ENCODE measurements around the gene MGST3.

MGST3 gene

GRCh38 chr1:165659581-165659895 lies 28.5 kb downstream of the MGST3 start:
- Histone ChIP-seq H3K27me3 (ENCODE audit: insufficient read depth, low read length) (no peaks in the 10 kb centered on the region), H3K79me2 (ENCODE audit: control insufficient read depth, insufficient read depth, low read length, unreplicated experiment) (no peaks in the 10 kb centered on the region), H2AFZ (ENCODE audit: low read length, unreplicated experiment) (no peak overlapping the region), H3K36me3 (ENCODE audit: insufficient read depth, low read length) (peaks cover 39% of the 10 kb centered on the region), H3K4me3 (ENCODE audit: low read depth, low read length) (no peak overlapping the region), H3K27ac (ENCODE audit: low read depth, low read length) (no peak overlapping the region), H3K4me1 (ENCODE audit: control insufficient read depth, insufficient read depth, low read length, unreplicated experiment) (no peaks in the 10 kb centered on the region)

- Histone ChIP-seq H2AFZ (ENCODE audit: low read length, unreplicated experiment) (no peak overlapping the region), H3K27ac (ENCODE audit: low read depth, low read length) (no peak overlapping the region), H3K4me3 (ENCODE audit: low read depth, low read length) (no peak overlapping the region), H3K27me3 (ENCODE audit: insufficient read depth, low read length) (no peaks in the 10 kb centered on the region), H3K36me3 (ENCODE audit: insufficient read depth, low read length) (peaks cover 36% of the 10 kb centered on the region), H3K4me1 (ENCODE audit: control insufficient read depth, insufficient read depth, low read length, unreplicated experiment) (peaks cover 11% of the 10 kb centered on the region), H3K79me2 (ENCODE audit: control insufficient read depth, insufficient read depth, low read length, unreplicated experiment) (peaks cover 4% of the 10 kb centered on the region)
These were observed 30.7 kb downstream of the MGST3 start for GRCh38 chr1:165661703-165662102.

GRCh38 chr1:165662186-165662585 lies 31.2 kb downstream of the MGST3 start:
- Histone ChIP-seq H3K4me1 (ENCODE audit: control insufficient read depth, insufficient read depth, low read length, unreplicated experiment) (peaks cover 13% of the 10 kb centered on the region), H3K27ac (ENCODE audit: low read depth, low read length) (no peak overlapping the region), H3K79me2 (ENCODE audit: control insufficient read depth, insufficient read depth, low read length, unreplicated experiment) (peaks cover 4% of the 10 kb centered on the region), H3K27me3 (ENCODE audit: insufficient read depth, low read length) (no peaks in the 10 kb centered on the region), H3K4me3 (ENCODE audit: low read depth, low read length) (no peak overlapping the region), H2AFZ (ENCODE audit: low read length, unreplicated experiment) (no peak overlapping the region), H3K36me3 (ENCODE audit: insufficient read depth, low read length) (peaks cover 39% of the 10 kb centered on the region)

GRCh38 chr1:165666152-165666825 lies 35.3 kb downstream of the MGST3 start:
- peak overlapping the region; percentile 18; the same call in 1 of the 2 replicates for H3K27ac ChIP-seq (ENCODE audit: low read depth, low read length)
- H3K4me1 ChIP-seq (ENCODE audit: control insufficient read depth, insufficient read depth, low read length, unreplicated experiment) = peaks cover 13% of the 10 kb centered on the region
- H2AFZ ChIP-seq (ENCODE audit: low read length, unreplicated experiment) = no peak overlapping the region
- H3K36me3 ChIP-seq (ENCODE audit: insufficient read depth, low read length) = peaks cover 52% of the 10 kb centered on the region
- no peak overlapping the region for H3K4me3 ChIP-seq (ENCODE audit: low read depth, low read length)
- peaks cover 4% of the 10 kb centered on the region for H3K79me2 ChIP-seq (ENCODE audit: control insufficient read depth, insufficient read depth, low read length, unreplicated experiment)
- H3K27me3 ChIP-seq (ENCODE audit: insufficient read depth, low read length) = no peaks in the 10 kb centered on the region

- no peak overlapping the region for H3K4me3 ChIP-seq (ENCODE audit: low read depth, low read length)
- H3K27me3 ChIP-seq (ENCODE audit: insufficient read depth, low read length) = no peaks in the 10 kb centered on the region
- peaks cover 4% of the 10 kb centered on the region for H3K79me2 ChIP-seq (ENCODE audit: control insufficient read depth, insufficient read depth, low read length, unreplicated experiment)
- H3K27ac ChIP-seq (ENCODE audit: low read depth, low read length) = no peak overlapping the region
- H3K36me3 ChIP-seq (ENCODE audit: insufficient read depth, low read length) = peaks cover 46% of the 10 kb centered on the region
- H3K4me1 ChIP-seq (ENCODE audit: control insufficient read depth, insufficient read depth, low read length, unreplicated experiment) = peaks cover 13% of the 10 kb centered on the region
- no peak overlapping the region for H2AFZ ChIP-seq (ENCODE audit: low read length, unreplicated experiment)
These were observed 37.1 kb downstream of the MGST3 start for GRCh38 chr1:165668184-165668583.

- Histone ChIP-seq H3K79me2 (ENCODE audit: control insufficient read depth, insufficient read depth, low read length, unreplicated experiment) (no peaks in the 10 kb centered on the region), H3K4me3 (ENCODE audit: low read depth, low read length) (no peak overlapping the region), H2AFZ (ENCODE audit: low read length, unreplicated experiment) (no peak overlapping the region), H3K4me1 (ENCODE audit: control insufficient read depth, insufficient read depth, low read length, unreplicated experiment) (peaks cover 14% of the 10 kb centered on the region), H3K27me3 (ENCODE audit: insufficient read depth, low read length) (no peaks in the 10 kb centered on the region), H3K36me3 (ENCODE audit: insufficient read depth, low read length) (peaks cover 38% of the 10 kb centered on the region), H3K27ac (ENCODE audit: low read depth, low read length) (no peak overlapping the region)
These were observed 40.5 kb downstream of the MGST3 start for GRCh38 chr1:165671526-165671925.

- no peaks in the 10 kb centered on the region for H3K79me2 ChIP-seq (ENCODE audit: control insufficient read depth, insufficient read depth, low read length, unreplicated experiment)
- no peak overlapping the region for H2AFZ ChIP-seq (ENCODE audit: low read length, unreplicated experiment)
- H3K36me3 ChIP-seq (ENCODE audit: insufficient read depth, low read length) = peaks cover 42% of the 10 kb centered on the region
- peaks cover 18% of the 10 kb centered on the region for H3K4me1 ChIP-seq (ENCODE audit: control insufficient read depth, insufficient read depth, low read length, unreplicated experiment)
- H3K27ac ChIP-seq (ENCODE audit: low read depth, low read length) = no peak overlapping the region
- H3K4me3 ChIP-seq (ENCODE audit: low read depth, low read length) = no peak overlapping the region
- no peaks in the 10 kb centered on the region for H3K27me3 ChIP-seq (ENCODE audit: insufficient read depth, low read length)
These were observed 43.6 kb downstream of the MGST3 start for GRCh38 chr1:165674599-165674998.

GRCh38 chr1:165675794-165676193 lies 44.8 kb downstream of the MGST3 start:
- H3K4me3 ChIP-seq (ENCODE audit: low read depth, low read length) = no peak overlapping the region
- no peaks in the 10 kb centered on the region for H3K27me3 ChIP-seq (ENCODE audit: insufficient read depth, low read length)
- 0 out of 2 replicates have a peak overlapping the region, but pooled peaks have one; percentile 10 for H3K27ac ChIP-seq (ENCODE audit: low read depth, low read length)
- peaks cover 18% of the 10 kb centered on the region for H3K4me1 ChIP-seq (ENCODE audit: control insufficient read depth, insufficient read depth, low read length, unreplicated experiment)
- H3K79me2 ChIP-seq (ENCODE audit: control insufficient read depth, insufficient read depth, low read length, unreplicated experiment) = no peaks in the 10 kb centered on the region
- peaks cover 52% of the 10 kb centered on the region for H3K36me3 ChIP-seq (ENCODE audit: insufficient read depth, low read length)
- H2AFZ ChIP-seq (ENCODE audit: low read length, unreplicated experiment) = no peak overlapping the region

- Histone ChIP-seq H2AFZ (ENCODE audit: low read length, unreplicated experiment) (no peak overlapping the region), H3K4me3 (ENCODE audit: low read depth, low read length) (no peak overlapping the region), H3K27ac (ENCODE audit: low read depth, low read length) (no peak overlapping the region), H3K79me2 (ENCODE audit: control insufficient read depth, insufficient read depth, low read length, unreplicated experiment) (peaks cover 11% of the 10 kb centered on the region), H3K27me3 (ENCODE audit: insufficient read depth, low read length) (no peaks in the 10 kb centered on the region), H3K4me1 (ENCODE audit: control insufficient read depth, insufficient read depth, low read length, unreplicated experiment) (peaks cover 18% of the 10 kb centered on the region), H3K36me3 (ENCODE audit: insufficient read depth, low read length) (peaks cover 68% of the 10 kb centered on the region)
These were observed 47.5 kb downstream of the MGST3 start for GRCh38 chr1:165678509-165678908.

GRCh38 chr1:165679282-165680036 lies 48.4 kb downstream of the MGST3 start:
- Histone ChIP-seq H3K79me2 (ENCODE audit: control insufficient read depth, insufficient read depth, low read length, unreplicated experiment) (peaks cover 20% of the 10 kb centered on the region), H3K36me3 (ENCODE audit: insufficient read depth, low read length) (peaks cover 69% of the 10 kb centered on the region), H3K4me1 (ENCODE audit: control insufficient read depth, insufficient read depth, low read length, unreplicated experiment) (peaks cover 18% of the 10 kb centered on the region), H2AFZ (ENCODE audit: low read length, unreplicated experiment) (no peak overlapping the region), H3K27ac (ENCODE audit: low read depth, low read length) (no peak overlapping the region), H3K4me3 (ENCODE audit: low read depth, low read length) (no peak overlapping the region), H3K27me3 (ENCODE audit: insufficient read depth, low read length) (no peaks in the 10 kb centered on the region)

GRCh38 chr1:165680303-165680702 lies 49.3 kb downstream of the MGST3 start:
- Histone ChIP-seq H3K79me2 (ENCODE audit: control insufficient read depth, insufficient read depth, low read length, unreplicated experiment) (peaks cover 28% of the 10 kb centered on the region), H3K4me1 (ENCODE audit: control insufficient read depth, insufficient read depth, low read length, unreplicated experiment) (peaks cover 18% of the 10 kb centered on the region), H3K4me3 (ENCODE audit: low read depth, low read length) (no peak overlapping the region), H3K36me3 (ENCODE audit: insufficient read depth, low read length) (peaks cover 67% of the 10 kb centered on the region), H3K27me3 (ENCODE audit: insufficient read depth, low read length) (no peaks in the 10 kb centered on the region), H2AFZ (ENCODE audit: low read length, unreplicated experiment) (no peak overlapping the region), H3K27ac (ENCODE audit: low read depth, low read length) (no peak overlapping the region)
